SK-N-SH treated with all-trans-retinoic acid at 6 μM for 48 hours (cell line): ENCODE measurements around the gene IKZF1.

Source experiments
- ARNTL ChIP-seq: fragments of 450-650 bp; formaldehyde crosslinking; IDR thresholded peaks from 2 replicates; pipeline ENCODE4 v1.5.0; 2020; ENCODE audit warnings: low read depth, mild to moderate bottlenecking, moderate library complexity, borderline replicate concordance
- ISL1 ChIP-seq: fragments of 250-450 bp; sonication (Bioruptor Pico); IDR thresholded peaks from 2 replicates; pipeline ENCODE4 v2.1.2; 2022; ENCODE audit warnings: mild to moderate bottlenecking, moderate library complexity
- PATZ1 ChIP-seq: fragments of 250-450 bp; sonication (Bioruptor Pico); IDR thresholded peaks from 2 replicates; pipeline ENCODE4 v1.8.0; 2020; ENCODE audit warnings: mild to moderate bottlenecking, moderate library complexity, borderline replicate concordance
- POU6F1 ChIP-seq: fragments of 250-450 bp; sonication (Bioruptor Pico); IDR thresholded peaks from 2 replicates; pipeline ENCODE4 v1.8.0; 2021; ENCODE audit warnings: low read depth, mild to moderate bottlenecking, moderate library complexity, borderline replicate concordance
- RARB ChIP-seq: fragments of 250-450 bp; sonication (Bioruptor Pico); IDR thresholded peaks from 2 replicates; pipeline ENCODE4 v1.8.0; 2021; ENCODE audit warnings: mild to moderate bottlenecking, moderate library complexity
- TCF4 ChIP-seq: fragments of 250-450 bp; sonication (Bioruptor Pico); IDR thresholded peaks from 2 replicates; pipeline ENCODE4 v1.8.0; 2021; ENCODE audit warnings: mild to moderate bottlenecking, moderate library complexity, borderline replicate concordance
- ZNF565 ChIP-seq: fragments of 450-650 bp; formaldehyde crosslinking; conservative IDR thresholded peaks from 2 replicates; pipeline ENCODE4 v1.5.0; 2020; ENCODE audit warnings: low read depth, mild to moderate bottlenecking, moderate library complexity

GRCh38 chr7:50265968-50266634 is 38.4 kb upstream of the IKZF1 start:
- TF ChIP-seq ISL1 (no peak), TCF4 (CRISPR knock-in tag) (no peak), PATZ1 (no peak), ARNTL (CRISPR knock-in tag) (no peak), POU6F1 (CRISPR knock-in tag) (no peak), RARB (no peak), ZNF565 (CRISPR knock-in tag) (no peak)
